ENCODE data around the gene HUWE1.
A peak's percentile ranks its signal among the peaks of the same experiment; 100 is the strongest.

Gene HUWE1

GRCh38 chrX:53688300-53688699 lies 1.8 kb upstream of the HUWE1 start:
- DNase-seq (ENCODE audit: low read depth), result no peak

GRCh38 chrX:53685711-53686110 lies 808 bp downstream of the HUWE1 start:
- no peak for DNase-seq (ENCODE audit: low read depth)

GRCh38 chrX:53684415-53685192 lies 1.9 kb downstream of the HUWE1 start:
- no peak for DNase-seq (ENCODE audit: low read depth)

- peak; percentile 96 for DNase-seq (ENCODE audit: low read depth)
These were observed 2.7 kb downstream of the HUWE1 start for GRCh38 chrX:53683556-53684414.

GRCh38 chrX:53682885-53683555 lies 3.5 kb downstream of the HUWE1 start:
- DNase-seq (ENCODE audit: low read depth), result no peak

GRCh38 chrX:53681661-53682060 lies 4.9 kb downstream of the HUWE1 start:
- DNase-seq (ENCODE audit: low read depth), result no peak

GRCh38 chrX:53678667-53679066 lies 7.9 kb downstream of the HUWE1 start:
- no peak for DNase-seq (ENCODE audit: low read depth)

GRCh38 chrX:53677286-53677685 lies 9.2 kb downstream of the HUWE1 start:
- no peak for DNase-seq (ENCODE audit: low read depth)

GRCh38 chrX:53674581-53674980 lies 11.9 kb downstream of the HUWE1 start:
- DNase-seq (ENCODE audit: low read depth), result no peak

- no peak for DNase-seq (ENCODE audit: low read depth)
These were observed 17.3 kb downstream of the HUWE1 start for GRCh38 chrX:53669258-53669657.

GRCh38 chrX:53666171-53666570 lies 20.3 kb downstream of the HUWE1 start:
- DNase-seq (ENCODE audit: low read depth), result no peak

GRCh38 chrX:53660004-53660403 lies 26.5 kb downstream of the HUWE1 start:
- no peak for DNase-seq (ENCODE audit: low read depth)

GRCh38 chrX:53659039-53659438 lies 27.5 kb downstream of the HUWE1 start:
- DNase-seq (ENCODE audit: low read depth), result no peak

GRCh38 chrX:53656845-53657244 lies 29.7 kb downstream of the HUWE1 start:
- DNase-seq (ENCODE audit: low read depth), result no peak

- no peak for DNase-seq (ENCODE audit: low read depth)
These were observed 32.1 kb downstream of the HUWE1 start for GRCh38 chrX:53654376-53654775.

GRCh38 chrX:53644751-53645150 lies 41.8 kb downstream of the HUWE1 start:
- no peak for DNase-seq (ENCODE audit: low read depth)

GRCh38 chrX:53642337-53642736 lies 44.2 kb downstream of the HUWE1 start:
- DNase-seq (ENCODE audit: low read depth), result no peak

- no peak for DNase-seq (ENCODE audit: low read depth)
These were observed 47.3 kb downstream of the HUWE1 start for GRCh38 chrX:53639257-53639656.

- no peak for DNase-seq (ENCODE audit: low read depth)
These were observed 49.0 kb downstream of the HUWE1 start for GRCh38 chrX:53637479-53637878.

- no peak for DNase-seq (ENCODE audit: low read depth)
These were observed 55.4 kb downstream of the HUWE1 start for GRCh38 chrX:53631156-53631555.

- no peak for DNase-seq (ENCODE audit: low read depth)
These were observed 56.3 kb downstream of the HUWE1 start for GRCh38 chrX:53630261-53630660.

- no peak for DNase-seq (ENCODE audit: low read depth)
These were observed 64.1 kb downstream of the HUWE1 start for GRCh38 chrX:53622431-53622830.

Measured in GM04504 (cell line).